ENCODE data around the gene ZNF446. TPM values are rescaled to one million over a fixed set of nuclear protein-coding genes. Genes with fewer than 3 reads are reported as not detected.
A peak's percentile ranks its signal among the peaks of the same experiment; 100 is the strongest.

Gene ZNF446
- total and polyA plus RNA-seq, 10 of the 15 experiments (the other 5 are each of a cell fraction or from before 2014, with no cell fraction given), result 0.14 to 6.9 (median 4.1) TPM

- TF ChIP-seq RCOR1 (conservative IDR thresholded peaks at IDR 0.05; ENCODE audit: low read depth, low read length) (no peak), GABPA (IDR thresholded peaks at IDR 0.05; ENCODE audit: low read depth) (peak; percentile 91), PBX3 (IDR thresholded peaks at IDR 0.05; ENCODE audit: insufficient replicate concordance, low read depth, low read length) (peak; percentile 80), LARP7 (IDR thresholded peaks at IDR 0.05) (0 out of 2 replicates have a peak, but pooled peaks have one; percentile 33), BCL11A (IDR thresholded peaks at IDR 0.05; ENCODE audit: low read depth, low read length) (no peak), YY1 (IDR thresholded peaks at IDR 0.05; ENCODE audit: low read depth, low read length) (peak; percentile 97), CHD1 (IDR thresholded peaks at IDR 0.05; ENCODE audit: low read depth, low read length) (no peak), YBX1 (IDR thresholded peaks at IDR 0.05) (no peak), ZNF592 (IDR thresholded peaks at IDR 0.05) (no peak), SIN3A (IDR thresholded peaks at IDR 0.05; ENCODE audit: low read depth, low read length) (no peak), ZBTB40 (IDR thresholded peaks at IDR 0.05; ENCODE audit: borderline replicate concordance) (peak; percentile 90), ZBTB33 (IDR thresholded peaks at IDR 0.05) (no peak), SIX5 (IDR thresholded peaks at IDR 0.05; ENCODE audit: low read depth, low read length, severe bottlenecking) (peak; percentile 84), RBBP5 (conservative IDR thresholded peaks at IDR 0.05) (no peak), SPI1 (IDR thresholded peaks at IDR 0.05; ENCODE audit: borderline replicate concordance, insufficient read depth, low read depth, low read length) (no peak), ATF7 (IDR thresholded peaks at IDR 0.05; ENCODE audit: low read depth) (peak; percentile 51; the same call in 1 of the 2 replicates), TAF1 (IDR thresholded peaks at IDR 0.05; ENCODE audit: borderline replicate concordance, low read depth, low read length) (peak; percentile 51; the same call in 1 of the 2 replicates), HCFC1 (IDR thresholded peaks at IDR 0.05; ENCODE audit: low read length) (peak; percentile 86), SP1 (IDR thresholded peaks at IDR 0.05; ENCODE audit: low read depth, low read length) (peak; percentile 57)
These were observed 36.3 kb upstream of the ZNF446 start, which contains the start of gene ZNF132 (continued) for GRCh38 chr19:58439576-58440554.
